ENCODE results near the gene SKIC2.
"Not testable (repeated sequence)": the region's sequence is repeated elsewhere in the genome, so short reads cannot be mapped to it uniquely, and the experiment has no call there.

GRCh38 chr6:32010856-32011530, 52.0 kb downstream of the SKIC2 start:
- TF ChIP-seq CTCF, POLR2A (IDR thresholded peaks at IDR 0.05): not testable (repeated sequence)
